B cell (primary cell): ENCODE measurements around the gene ARL16.

Experiments used
- CTCF ChIP-seq: fragments of 200-600 bp; IDR thresholded peaks from one replicate; pipeline ENCODE4 v1.8.0; 2022; ENCODE audit warnings: antibody characterized with exemption, mild to moderate bottlenecking
- EZH2 ChIP-seq: IDR thresholded peaks from 2 replicates; pipeline ENCODE4 v1.6.1; 2012; ENCODE audit warnings: borderline replicate concordance, low read depth, mild to moderate bottlenecking, moderate library complexity, low read length; ENCODE audit not compliant: insufficient read depth, poor library complexity, severe bottlenecking

DNA sequence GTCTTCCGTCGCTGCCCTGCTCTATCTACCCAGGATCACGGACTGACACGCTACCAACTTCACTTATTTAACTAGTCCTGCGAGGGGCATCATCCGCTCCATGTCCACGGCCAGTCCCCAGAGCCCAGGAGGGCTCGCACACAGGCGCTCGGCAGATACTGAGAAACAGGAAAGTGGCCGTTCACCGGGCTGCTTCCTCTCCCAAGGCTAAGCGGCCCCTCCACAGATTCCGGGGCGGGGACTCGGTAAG lies 17.6 kb downstream of the ARL16 start:
- TF ChIP-seq CTCF (no peak), EZH2 (no peak)
